RWPE1 (cell line): ENCODE results near the gene PDHB.
A peak's percentile ranks its signal among the peaks of the same experiment; 100 is the strongest.
"Not testable (repeated sequence)": the region's sequence is repeated elsewhere in the genome, so short reads cannot be mapped to it uniquely, and the experiment has no call there.

Experiments used
- CTCF ChIA-PET: fragments of 350-600 bp; sonication (Branson Sonifier 250); formaldehyde crosslinking; extraction: SDS; loops from one replicate; lab custom pipeline; 2021; lab: Yijun Ruan, JAX
- POLR2A ChIA-PET: fragments of 400-600 bp; formaldehyde crosslinking; extraction: SDS; loops from one replicate; lab custom pipeline; 2020; ENCODE audit warnings: antibody characterized with exemption; ENCODE audit not compliant: low non-redundant PET; lab: Yijun Ruan, JAX
- DNase-seq: peaks from one replicate; pipeline ENCODE4 v3.0.0; 2012; ENCODE audit warnings: low spot score
- H3K27ac ChIP-seq: fragments of 450-650 bp; 2 replicates; pipeline ENCODE4 v1.5.1; 2017
- TF ChIP-seq, protein P1 (sequence below): fragments of 450-650 bp; conservative IDR thresholded peaks from 2 replicates; pipeline ENCODE4 v1.5.1; 2017; ENCODE audit warnings: low read depth, mild to moderate bottlenecking

Gene PDHB

GRCh38 chr3:58463942-58464271 is 30.3 kb upstream of the PDHB start:
- peak overlapping the region; percentile 69 for H3K27ac ChIP-seq
- POLR2A ChIA-PET = interaction anchor here (0.6 kb wide), 1 partner anchor 18 kb away, joined by 6 read pairs; no protein-coding TSS in a partner anchor
- CTCF ChIA-PET = interaction anchor here (0.6 to 1.3 kb wide), 9 partner anchors 8 to 418 kb away, joined by 3 to 9 read pairs (median 4); no protein-coding TSS in a partner anchor
- no peak for DNase-seq
- TF ChIP-seq, protein P1, sequence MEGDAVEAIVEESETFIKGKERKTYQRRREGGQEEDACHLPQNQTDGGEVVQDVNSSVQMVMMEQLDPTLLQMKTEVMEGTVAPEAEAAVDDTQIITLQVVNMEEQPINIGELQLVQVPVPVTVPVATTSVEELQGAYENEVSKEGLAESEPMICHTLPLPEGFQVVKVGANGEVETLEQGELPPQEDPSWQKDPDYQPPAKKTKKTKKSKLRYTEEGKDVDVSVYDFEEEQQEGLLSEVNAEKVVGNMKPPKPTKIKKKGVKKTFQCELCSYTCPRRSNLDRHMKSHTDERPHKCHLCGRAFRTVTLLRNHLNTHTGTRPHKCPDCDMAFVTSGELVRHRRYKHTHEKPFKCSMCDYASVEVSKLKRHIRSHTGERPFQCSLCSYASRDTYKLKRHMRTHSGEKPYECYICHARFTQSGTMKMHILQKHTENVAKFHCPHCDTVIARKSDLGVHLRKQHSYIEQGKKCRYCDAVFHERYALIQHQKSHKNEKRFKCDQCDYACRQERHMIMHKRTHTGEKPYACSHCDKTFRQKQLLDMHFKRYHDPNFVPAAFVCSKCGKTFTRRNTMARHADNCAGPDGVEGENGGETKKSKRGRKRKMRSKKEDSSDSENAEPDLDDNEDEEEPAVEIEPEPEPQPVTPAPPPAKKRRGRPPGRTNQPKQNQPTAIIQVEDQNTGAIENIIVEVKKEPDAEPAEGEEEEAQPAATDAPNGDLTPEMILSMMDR = peak; percentile 41

DNA sequence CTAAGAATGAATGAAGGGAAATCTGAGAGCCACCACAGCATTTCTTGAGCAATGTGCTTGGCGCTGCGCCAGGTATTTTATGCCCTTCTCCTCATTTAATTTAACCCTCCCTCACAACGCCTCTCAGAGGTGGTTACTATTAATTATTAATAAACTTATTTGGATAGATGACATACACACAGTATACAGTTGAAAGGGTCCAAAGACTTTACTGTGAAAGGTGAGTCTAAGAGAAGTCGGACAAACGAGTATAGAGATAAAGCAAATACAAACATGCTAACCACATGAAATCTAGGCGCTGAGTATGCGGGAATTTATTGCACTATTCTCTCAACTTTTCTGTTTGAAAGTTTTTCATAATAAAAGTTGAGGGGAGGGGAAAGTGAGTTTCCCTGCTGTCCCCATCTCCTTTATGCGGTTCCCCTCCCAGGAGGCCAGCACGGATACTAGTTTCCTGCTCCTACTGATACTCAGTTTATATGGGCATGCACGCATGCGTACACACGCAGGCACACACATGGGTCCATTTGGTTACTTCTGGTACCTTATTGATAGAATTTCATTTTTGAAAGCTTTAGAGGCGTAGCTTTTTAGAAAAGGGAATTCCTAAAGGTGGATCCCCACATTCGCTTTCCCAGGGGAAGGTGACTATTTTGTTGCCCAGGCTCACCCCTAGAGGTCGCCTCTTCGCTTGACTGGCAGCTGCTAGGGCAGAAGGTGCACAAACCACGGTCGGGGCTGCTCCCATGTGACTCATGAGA is 29.7 kb upstream of the PDHB start:
- H3K27ac ChIP-seq = peak overlapping the region; percentile 70
- TF ChIP-seq, protein P1 = peak; percentile 95
- ChIA-PET CTCF (interaction anchor here (0.6 to 1.3 kb wide), 10 partner anchors 9 to 419 kb away, joined by 3 to 9 read pairs (median 4); no protein-coding TSS in a partner anchor), POLR2A (no interaction called here)
- DNase-seq = peak; percentile 86

- H3K27ac ChIP-seq = peak overlapping the region; percentile 70
- TF ChIP-seq, protein P1 = no peak
- ChIA-PET POLR2A (no interaction called here), CTCF (no interaction called here)
- DNase-seq = no peak
Measured at GRCh38 chr3:58462829-58463180, 29.2 kb upstream of the PDHB start.

GRCh38 chr3:58459160-58459559 is 25.5 kb upstream of the PDHB start:
- POLR2A ChIA-PET = no interaction called here
- H3K27ac ChIP-seq = no peak overlapping the region
- DNase-seq = no peak
- CTCF ChIA-PET = no interaction called here
- TF ChIP-seq, protein P1 = no peak

GRCh38 chr3:58452176-58452575 is 18.5 kb upstream of the PDHB start:
- POLR2A ChIA-PET = no interaction called here
- TF ChIP-seq, protein P1 = no peak
- DNase-seq = no peak
- H3K27ac ChIP-seq = no peak overlapping the region
- CTCF ChIA-PET = interaction anchor here (1.1 kb wide), 1 partner anchor 11 kb away, joined by 3 read pairs; no protein-coding TSS in a partner anchor

DNA sequence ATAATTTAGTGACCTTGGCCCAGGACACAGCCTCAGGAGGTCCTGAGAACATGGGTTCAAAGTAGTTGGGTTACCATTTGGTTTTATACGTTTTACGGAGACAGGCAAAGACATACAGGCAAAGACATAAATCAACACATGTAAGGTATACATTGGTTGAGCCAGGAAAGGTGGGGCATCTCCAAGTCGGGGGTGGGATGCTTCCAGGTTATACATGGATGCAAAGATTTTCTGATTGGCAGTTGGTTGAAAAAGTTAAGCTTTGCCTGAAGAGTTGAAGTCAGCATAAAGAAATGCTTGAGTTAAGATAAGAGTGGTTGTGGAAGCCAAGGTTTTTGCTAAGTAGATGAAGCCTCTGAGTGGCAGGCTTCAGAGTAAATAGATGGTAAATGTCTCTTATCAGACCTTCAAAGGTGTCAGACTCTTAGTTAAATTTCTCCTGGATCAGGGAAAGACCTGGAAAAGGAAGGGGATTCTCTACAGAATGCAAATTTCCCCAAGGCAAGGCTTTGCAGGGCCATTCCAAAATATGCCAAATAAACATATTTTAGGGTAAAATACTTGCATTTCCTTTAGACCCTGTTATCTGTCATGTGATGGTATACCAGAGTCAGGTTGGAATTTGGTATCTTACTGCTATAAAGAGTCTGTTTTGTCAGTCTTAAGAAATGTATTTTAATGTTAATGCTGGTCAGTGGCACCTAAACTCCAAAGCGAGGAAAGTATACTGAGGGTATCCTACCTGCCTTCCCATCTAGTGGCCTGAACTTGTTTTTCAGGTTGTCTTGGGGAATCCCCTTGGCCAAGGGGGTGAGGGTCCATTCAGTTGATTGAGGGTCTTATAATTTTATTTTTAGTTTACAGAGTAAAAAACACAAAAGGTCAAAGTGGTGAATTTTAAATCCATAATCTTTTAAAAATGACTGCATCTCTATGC is 8.2 kb upstream of the PDHB start:
- no peak overlapping the region for H3K27ac ChIP-seq
- no peak for DNase-seq
- TF ChIP-seq, protein P1 = no peak
- ChIA-PET POLR2A (no interaction called here), CTCF (no interaction called here)

- POLR2A ChIA-PET, H3K27ac ChIP-seq, CTCF ChIA-PET, DNase-seq: not testable (repeated sequence)
Measured at GRCh38 chr3:58440996-58441355, 7.3 kb upstream of the PDHB start.

- CTCF ChIA-PET, POLR2A ChIA-PET, DNase-seq, H3K27ac ChIP-seq: not testable (repeated sequence)
Measured at GRCh38 chr3:58437276-58437675, 3.6 kb upstream of the PDHB start.
